ENCODE measurements around the gene TLNRD1.

The TLNRD1 gene

DNA sequence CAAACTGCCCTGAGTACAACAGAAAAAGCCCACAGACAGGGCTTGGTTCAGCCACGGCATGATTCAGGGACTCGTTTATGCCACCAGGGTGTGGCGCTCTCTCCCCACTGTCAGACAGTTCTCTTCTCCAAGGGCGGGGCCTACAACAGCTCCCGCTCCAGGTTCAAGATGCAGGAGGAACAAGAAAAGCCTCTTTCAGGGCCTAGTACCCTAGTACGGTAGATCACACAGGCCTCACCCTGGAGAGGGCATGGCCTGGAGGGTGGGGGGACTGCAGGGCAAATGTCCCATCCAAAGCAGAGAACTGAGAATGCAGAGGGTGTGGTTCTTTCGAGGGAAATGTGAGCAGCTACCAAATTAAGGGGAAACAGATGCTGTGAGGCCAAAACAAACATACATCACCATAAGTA is 23.1 kb upstream of the TLNRD1 start:
- DNase-seq (ENCODE audit: low read depth in 2 of 2), result peak in 1 of 2 donors; percentile 29

DNA sequence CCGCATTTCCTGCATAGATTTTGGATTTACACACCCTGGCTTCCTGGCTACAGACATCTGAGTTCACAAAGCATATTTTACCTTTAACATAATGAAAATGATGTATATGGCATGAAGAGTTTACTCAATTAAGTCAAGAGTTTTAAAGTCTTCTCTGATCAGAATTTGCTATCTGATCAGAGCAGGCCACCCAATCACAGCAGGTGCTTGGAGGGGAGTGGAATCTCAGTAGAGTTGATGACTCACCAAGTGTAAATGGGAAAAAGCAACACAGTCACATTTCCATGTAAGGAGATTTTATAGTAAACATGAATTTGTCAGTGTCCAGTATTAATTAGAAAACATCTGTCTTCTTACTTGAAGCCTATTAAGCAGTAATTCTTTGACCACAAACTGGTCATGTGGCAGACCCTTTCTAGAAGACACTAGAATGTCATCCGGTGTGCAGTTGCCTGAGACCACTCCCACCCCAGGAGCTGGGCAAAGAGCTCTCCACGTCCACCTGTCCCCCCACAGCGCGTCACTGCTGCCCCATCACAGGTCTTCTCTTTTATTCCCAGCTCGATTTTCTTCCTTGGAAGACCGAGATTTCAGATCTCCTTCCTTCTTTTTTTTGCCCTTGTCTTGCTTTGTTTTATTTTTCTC is 21.9 kb upstream of the TLNRD1 start:
- DNase-seq (ENCODE audit: low read depth in 2 of 2), result no peak

DNA sequence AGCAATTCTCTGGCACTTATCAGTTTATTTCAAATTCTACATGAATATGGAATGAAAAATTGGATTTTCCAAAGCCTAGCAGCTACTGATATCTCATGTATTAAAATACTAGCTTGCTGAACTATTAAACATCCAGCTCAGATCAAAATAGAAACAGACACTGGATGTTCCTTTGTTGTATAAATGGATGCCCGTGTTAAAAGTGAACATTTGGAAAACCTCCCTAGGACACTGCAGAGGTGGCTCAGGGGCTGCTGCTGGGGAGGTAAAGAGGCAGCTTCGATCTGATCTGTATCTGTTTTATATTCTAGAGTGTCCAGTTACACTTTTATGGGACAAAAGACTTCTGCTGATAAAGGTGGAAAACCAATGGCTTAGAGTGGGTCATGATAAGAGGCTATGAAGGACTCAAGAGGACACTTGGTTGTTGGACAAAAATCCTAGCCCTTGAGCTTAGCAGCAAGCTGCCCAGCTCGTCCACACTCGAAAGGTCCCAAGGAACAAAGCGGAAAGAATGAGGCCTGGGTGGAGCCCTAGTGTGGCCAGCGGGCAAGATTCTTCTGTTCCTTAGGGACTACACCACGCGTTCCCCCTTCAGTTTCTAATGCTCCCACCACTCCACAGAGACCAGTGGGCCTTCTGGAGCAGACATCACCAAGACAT is 21.1 kb upstream of the TLNRD1 start:
- no peak for DNase-seq (ENCODE audit: low read depth in 2 of 2)

DNA sequence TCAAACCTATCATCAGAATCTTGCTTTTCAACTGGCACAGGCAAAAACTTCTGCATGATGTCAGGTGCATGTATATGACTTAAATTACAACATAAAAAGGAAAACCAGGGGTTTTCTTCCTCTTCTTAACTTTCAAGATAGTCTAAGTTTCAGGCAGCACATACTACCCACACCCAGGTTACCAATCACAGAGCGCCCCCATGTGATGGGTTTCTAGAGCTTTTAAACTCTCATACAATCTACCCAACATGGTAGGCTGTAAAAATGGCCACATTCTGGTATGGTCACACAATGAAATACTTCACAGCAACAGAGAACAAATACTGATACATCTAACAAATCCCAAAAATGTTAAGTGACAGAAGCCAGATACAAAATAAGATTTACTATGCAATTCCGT is 18.5 kb upstream of the TLNRD1 start:
- DNase-seq (ENCODE audit: low read depth in 2 of 2), result no peak

DNA sequence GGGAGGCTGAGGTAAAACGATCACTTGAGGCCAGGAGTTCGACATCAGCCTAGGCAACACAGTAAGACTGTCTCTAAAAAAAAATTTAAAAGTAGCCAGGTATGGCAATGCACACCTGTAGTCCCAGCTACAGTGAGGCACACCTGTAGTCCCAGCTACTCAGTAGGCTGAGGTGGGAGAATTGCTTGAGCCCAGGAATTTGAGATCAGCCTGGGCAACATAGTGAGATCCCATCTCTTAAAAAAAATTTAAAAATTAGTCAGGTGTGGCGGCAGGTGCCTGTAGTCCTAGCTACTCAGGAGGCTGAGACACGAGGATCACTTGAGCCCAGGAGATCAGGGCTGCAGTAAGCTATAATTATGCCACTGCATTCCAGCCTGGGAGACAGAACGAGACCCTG is 17.9 kb upstream of the TLNRD1 start:
- DNase-seq (ENCODE audit: low read depth in 2 of 2), result no peak

DNA sequence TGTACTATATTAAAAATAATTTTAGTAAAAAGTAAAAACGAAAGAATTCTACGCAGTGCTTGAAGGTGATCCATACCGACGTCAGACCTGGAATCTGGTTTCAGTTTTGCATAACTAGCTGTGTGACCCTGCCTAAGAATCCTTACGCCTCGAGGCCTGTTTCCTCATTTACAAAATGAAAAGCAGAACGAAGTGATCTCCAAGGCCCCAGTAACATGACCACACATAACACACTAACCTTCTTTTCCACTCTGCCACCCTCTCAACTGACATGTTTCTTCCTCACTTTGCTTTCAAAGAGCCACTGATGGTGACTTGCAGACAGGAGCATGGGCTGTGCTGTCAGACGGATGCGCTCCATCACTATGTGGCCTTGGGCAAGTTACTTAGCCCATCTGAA is 15.9 kb upstream of the TLNRD1 start:
- DNase-seq (ENCODE audit: low read depth in 2 of 2), result no peak

DNA sequence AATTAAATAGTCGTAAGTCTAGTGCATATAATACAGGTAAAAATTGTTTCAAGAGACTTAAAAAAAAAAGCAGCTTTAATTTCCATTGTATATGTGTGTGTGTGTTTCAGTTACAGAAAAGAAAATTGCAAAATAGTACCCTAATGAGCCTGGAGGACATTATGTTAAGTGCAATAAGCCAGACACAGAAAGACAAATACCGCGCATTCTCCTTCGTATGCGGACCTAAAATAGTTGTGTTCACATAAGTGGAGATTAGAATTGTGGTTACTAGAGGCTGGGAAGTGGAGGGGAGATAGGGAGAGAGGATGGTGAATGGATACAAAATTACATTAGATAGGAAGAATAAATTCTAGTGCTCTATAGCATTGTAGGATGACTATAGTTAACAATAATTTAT is 14.7 kb upstream of the TLNRD1 start:
- no peak for DNase-seq (ENCODE audit: low read depth in 2 of 2)

DNA sequence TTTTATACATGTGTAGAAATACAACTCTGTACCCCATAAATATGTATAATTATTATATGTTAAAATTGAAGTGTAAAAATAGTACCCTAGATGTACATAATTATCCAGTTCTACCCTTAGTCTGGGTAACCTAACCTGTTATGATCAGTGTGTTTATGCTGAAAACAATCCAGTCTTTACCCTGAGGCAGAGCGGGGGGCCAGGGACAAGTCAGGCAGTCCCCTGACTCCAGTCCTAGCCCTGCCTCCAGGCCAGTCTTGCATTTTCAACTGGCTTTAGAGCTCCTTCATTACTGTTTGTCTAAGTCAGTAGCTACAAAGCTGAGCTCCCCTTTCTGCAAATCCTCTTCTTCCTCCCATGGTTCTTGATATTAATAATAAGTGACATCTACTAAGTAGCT is 14.2 kb upstream of the TLNRD1 start:
- DNase-seq (ENCODE audit: low read depth in 2 of 2), result no peak

DNA sequence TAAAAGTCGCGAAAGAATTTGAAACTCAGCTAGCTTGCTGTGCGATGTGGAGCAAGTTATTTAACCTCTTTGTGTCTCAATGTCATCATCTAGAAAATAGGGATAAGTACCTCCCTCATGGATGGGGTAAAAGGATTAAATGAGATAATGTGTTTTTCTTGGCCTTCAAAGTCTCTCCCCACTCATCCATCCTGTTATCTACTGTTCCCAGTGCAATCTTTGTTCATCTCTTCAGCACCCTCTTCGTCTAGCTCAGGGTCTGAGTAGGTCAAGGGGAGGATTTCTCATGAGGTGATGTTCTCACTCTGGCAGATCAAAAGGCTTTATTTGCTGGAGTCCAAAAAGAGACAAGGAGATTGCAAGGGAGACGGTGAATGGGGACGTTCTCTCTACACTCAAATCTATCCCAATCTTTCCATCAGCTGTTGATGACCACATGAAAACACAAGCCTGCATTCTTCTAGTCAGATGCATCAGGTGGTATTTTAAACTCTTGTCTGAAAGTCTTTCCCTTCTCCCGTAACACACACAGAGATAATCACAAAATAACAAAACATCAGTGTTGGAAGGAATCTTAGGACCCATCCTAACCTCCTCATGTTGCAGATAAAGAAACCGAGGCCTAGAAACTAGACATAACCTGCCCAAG is 12.5 kb upstream of the TLNRD1 start:
- no peak for DNase-seq (ENCODE audit: low read depth in 2 of 2)

DNA sequence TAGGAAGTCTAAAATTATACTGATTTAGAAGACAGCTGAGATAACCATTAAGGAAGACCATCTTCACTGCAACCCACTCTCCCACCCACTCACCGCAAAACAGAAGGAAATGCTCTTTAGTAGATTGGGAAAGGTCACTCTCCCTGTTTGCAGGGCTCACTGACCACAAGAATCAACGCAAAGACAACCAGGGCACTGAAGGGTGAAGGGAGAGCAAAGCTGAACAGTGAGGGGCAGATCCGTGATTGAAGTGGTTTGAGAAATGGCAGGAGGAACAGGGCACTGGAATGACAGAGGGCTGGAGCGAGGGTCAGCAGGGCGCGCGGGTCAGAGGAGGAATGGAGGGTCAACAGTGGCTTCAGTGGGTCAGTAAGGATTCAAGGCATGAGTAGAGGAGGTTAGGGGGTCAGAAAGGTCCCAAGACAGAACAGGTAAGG is 11.6 kb upstream of the TLNRD1 start:
- no peak for DNase-seq (ENCODE audit: low read depth in 2 of 2)

DNA sequence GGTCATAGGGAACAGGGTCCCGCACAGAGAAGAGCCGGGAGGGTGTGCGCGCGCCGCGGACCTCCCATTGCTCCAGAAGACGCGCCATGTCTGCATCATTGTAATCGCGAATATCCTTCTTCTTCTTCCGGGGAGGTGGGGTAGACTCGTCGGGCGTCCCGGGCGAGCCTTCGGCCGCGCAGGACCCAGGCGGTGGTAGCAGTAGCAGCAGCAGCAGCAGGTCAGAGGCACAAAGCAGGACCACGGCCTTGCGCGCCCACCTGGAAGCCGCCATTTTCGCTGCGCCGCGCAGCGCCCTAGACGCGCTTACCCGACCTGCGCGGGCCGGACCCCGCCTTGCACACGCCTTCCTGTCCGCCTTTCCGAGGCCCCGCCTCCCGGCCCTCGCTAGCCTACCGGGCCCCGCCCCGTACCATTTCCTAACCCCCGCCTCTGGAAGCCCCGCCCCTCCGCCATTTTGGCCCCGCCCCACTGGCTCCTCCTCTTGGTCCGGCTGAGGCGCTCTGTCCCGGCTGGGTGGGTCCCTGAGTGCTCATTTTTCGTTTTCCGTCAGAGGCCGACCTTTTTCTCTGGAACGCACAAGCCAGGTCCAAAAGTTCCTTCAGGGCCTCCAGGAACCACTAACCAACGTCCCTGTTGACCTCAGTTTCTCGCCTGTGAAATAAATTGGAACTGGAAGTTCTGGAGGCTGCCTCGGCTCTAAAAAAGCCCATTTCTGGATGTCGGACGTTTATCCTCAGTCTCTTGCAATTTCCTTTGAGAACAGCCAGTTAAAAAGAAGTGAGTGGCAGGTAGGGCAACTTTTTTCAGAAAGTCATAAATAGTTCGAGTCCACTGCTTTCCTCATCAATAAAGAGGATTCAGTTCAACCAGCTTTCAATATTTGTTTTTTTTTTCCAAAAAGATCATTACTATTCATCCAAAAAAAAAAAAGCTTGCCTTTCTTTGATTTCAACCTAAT is 10.9 kb upstream of the TLNRD1 start, which contains the start of gene MESD:
Gene MESD, minus strand, starts transcription at position 302 of the 961 bp plus-strand sequence. Its CDS starts 28 bp downstream, at position 274.
- DNase-seq (ENCODE audit: low read depth in 2 of 2), result peak; percentile 98 to 99

DNA sequence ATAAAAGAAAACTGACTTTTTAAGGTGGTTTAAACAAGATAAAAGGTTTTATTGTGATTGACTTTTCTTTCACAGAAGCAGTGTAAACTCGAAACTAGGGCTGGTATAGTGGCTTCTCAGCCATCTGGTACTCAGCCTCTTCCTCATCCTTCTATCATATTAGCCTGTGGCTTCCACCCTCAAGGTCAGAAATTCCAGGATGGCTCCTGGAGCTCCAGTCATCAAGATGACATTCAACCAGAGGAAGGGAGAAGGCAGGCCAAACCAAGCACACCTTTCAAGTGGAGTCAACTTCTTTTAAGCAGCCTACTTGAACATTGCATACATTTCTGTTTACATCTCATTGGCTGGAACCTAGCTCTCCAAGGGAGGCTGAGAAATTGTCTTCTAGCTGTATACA is 9.8 kb upstream of the TLNRD1 start:
- DNase-seq (ENCODE audit: low read depth in 2 of 2), result no peak

DNA sequence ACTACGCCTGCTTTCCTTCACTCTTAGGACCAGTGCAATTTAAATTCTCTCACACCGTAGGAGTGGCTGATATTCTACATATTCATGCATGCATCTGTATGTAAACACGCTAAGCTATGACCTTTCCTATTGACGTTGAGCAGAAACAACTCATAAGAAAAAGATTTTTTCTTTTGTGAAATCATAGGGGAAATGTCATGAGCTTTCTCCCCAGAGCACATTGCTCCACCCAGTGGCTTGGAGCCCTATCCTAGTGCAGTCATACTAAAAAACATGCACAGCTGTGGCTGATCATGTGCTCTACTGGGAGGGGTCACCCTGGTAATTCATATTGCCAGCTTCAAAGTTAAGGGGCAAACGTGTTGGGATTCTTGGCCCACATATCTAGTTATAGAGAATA is 9.3 kb upstream of the TLNRD1 start:
- DNase-seq (ENCODE audit: low read depth in 2 of 2), result no peak

DNA sequence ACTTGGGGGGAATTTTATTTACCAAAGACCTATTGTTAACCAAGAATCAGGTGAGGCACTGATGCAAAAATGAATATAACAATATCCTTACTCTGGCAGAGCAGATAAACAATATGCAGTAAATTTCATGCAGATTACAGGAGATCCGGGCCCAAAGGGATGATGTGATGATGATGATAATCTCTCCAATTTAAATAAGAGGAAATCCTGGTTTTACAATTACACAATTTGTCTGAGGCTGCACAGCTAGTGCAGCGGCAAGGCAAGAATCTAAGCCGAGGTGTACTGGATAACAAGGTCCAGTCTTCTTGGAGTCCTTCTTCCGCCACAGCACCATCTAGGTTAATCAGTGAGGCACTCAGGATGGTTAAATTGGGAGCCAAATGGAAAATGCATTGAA is 8.7 kb upstream of the TLNRD1 start:
- DNase-seq (ENCODE audit: low read depth in 2 of 2), result no peak

DNA sequence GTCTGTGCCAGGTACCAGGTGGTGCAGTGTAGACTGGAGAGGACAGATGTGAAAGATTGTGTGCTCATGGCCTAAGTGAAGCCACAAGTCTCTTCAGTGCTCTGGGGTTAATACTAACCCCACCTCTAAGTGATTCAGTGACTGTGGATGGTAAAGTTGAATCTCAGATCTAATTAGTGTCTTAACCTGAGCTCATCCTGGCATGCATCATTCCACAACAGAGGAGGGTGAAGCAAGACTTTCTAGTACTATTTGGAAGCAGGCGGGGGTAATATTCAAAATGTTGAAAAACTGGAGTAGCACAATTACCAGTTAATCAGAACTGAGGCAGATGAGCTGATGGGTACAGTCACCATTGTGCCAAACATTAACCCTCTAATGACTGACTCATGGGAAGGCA is 8.3 kb upstream of the TLNRD1 start:
- no peak for DNase-seq (ENCODE audit: low read depth in 2 of 2)

DNA sequence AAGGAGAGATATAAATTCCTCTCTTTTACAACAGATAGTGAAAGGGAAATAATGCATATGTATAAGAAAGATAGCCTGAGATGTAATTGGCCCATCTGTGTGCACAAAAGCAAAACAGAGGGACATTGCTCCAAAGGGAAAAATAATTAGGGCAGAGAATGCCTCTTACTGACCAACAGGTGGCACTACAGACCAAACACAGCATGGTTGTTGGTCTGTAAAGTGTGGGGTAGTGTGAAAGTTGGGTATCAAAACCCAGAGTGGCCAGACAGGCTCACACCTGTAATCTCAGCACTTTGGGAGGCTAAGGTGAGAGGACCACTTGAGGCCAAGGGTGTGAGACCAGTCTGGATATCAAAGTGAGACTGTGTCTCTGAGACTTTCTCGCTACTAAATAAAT is 4.5 kb upstream of the TLNRD1 start:
- DNase-seq (ENCODE audit: low read depth in 2 of 2), result no peak

DNA sequence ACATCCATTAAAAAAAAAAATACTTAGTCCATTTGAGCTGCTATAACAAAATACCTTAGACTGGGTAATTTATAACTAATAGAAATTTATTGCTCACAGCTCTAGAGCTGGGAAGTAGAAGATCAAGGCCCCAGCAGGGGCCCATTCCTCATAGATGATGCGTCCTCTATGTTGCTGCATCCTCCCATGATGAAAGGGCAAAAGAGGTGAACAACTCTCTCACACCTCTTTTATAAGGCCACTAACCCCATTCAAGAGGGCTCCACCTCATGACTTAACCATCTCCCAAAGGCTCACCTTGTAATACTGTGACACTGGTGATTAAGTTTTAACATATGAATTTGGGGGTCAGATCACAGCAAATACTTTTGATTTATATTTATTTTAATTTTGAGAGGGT is 3.0 kb upstream of the TLNRD1 start:
- DNase-seq (ENCODE audit: low read depth in 2 of 2), result no peak

DNA sequence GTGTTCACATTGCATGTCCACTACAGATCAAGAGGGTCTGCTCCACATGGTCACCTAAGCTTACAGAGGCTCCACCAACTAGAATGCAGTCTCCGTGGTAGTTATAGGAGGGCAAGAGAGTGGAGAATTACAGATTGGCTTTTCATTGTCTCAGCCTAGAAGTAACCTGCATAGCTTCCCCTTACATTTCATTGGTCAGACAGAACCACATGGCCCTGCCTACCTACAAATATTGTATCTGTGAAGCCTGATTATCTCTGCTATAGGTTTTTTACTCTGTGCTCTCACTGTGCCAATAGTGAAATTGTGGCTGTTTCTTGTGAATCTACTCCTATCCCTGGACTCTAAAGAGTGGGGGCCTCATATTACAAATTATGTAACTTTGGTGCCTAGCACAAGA is 2.5 kb upstream of the TLNRD1 start:
- DNase-seq (ENCODE audit: low read depth in 2 of 2), result no peak

DNA sequence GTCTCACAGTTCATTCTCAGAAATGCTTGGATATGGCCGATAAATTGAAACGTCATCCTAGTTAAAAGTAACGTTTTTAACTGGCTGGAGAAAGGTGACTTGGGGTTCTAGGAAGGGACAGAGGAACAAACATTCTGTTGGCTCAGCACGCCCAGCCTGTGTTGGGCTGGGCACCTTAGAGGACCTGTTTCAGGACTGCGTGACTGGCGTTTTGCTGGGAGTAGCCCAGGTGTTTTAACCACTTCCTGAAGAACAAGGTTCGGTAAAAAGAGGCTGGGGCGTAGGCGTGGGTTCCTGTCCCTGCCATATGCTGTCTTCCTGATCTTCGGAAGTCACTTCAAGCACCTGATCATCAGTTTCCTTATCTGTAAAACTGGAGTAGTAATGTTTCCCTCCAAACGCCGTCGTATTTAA is 1.1 kb upstream of the TLNRD1 start:
- peak; percentile 44 to 54 for DNase-seq (ENCODE audit: low read depth in 2 of 2)

DNA sequence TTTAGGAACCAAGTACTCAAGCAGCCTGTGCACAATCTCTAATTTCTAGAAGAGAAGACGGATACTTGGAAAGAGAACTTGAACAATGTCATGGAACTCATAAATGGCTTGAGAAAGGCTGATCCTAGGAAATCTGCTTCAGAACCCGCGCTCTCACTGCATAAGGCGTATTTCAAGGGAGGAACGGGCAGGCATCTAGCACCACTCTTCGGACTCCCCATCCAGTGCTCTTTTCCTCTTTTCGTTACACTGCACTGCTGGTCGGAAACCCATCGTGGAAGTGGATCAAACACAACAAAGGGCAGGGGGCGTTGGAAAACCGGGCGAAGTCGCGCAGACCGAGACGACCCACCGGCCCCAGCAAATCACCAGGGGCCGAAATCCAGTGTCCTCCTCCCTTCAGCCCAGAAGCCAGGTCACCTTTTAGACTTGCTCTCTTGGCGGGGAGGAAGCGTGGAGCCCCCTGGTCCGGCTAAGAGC is 539 bp upstream of the TLNRD1 start:
- DNase-seq (ENCODE audit: low read depth in 2 of 2), result no peak

DNA sequence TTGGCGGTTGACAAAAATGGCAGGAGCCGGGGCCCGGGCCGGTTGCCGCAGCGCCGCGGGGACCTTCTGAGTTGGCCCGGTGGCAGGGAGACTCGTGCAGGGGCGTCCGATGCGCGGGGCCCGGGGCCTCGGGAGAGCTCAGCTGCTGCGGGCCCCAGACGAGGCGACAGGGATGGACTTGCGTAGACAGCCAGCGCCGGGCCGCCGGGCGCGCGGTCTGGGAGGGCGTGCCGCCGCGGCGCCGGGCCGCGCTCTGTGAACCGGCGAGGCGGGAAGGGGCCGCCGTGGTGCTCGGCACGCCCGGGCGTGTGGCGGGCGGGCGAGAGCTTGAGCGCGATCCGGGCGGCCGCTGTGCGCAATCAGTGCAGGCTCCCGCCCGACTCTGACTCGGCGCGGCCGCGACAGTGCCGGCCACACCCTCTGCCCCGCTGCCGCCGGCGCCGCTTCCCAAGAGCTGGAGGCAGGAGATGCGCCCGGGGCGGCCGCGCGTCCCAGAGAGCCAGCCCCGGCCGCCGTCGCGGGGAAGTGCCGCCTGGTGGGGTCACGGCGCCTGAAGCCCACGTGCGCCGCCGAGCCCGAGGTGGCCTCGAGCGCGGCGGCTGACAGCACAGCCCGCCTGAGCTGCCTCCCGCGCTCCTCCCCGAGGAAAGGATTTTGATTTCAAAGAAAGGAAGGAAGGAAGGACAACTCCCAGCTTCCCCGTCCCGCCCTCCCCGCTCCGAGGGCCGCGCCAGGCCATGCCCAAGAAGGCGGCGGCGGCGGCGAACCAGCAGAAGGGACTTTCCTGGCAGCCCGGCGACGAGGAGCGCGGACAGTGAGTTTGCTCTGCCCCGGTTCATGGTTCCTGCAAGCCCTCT is 657 bp downstream of the TLNRD1 start:
- peak; percentile 20 to 48 for DNase-seq (ENCODE audit: low read depth in 2 of 2)

Data from stimulated activated CD8-positive, alpha-beta memory T cell treated with anti-CD3 and anti-CD28 coated beads, Interleukin-2, amount 100 ng/mL, for 48 hours (primary cell).